HUDEP-2 (cell line): ENCODE data around the gene DNAAF1.
"Not testable (repeated sequence)": the region's sequence is repeated elsewhere in the genome, so short reads cannot be mapped to it uniquely, and the experiment has no call there.

Experiments used
- DNase-seq, 76 experiments: peaks; one replicate each; lab custom pipeline; 2025; ENCODE audit not compliant: unreplicated experiment in 76 of 76; lab: John Stamatoyannopoulos, UW

Gene DNAAF1

GRCh38 chr16:84144859-84145639 lies at the start of gene DNAAF1, which contains the start of gene HSDL1:
DNAAF1 (plus strand) TSS chr16:84145308; CDS start chr16:84145441, 133 bp downstream.
HSDL1 (minus strand) TSS chr16:84145177; CDS start chr16:84131321, 13,856 bp downstream.
- peak in 71 of 76 experiments; percentile 18 to 90 (median 79) for DNase-seq

GRCh38 chr16:84095466-84095865 lies 49.6 kb upstream of the DNAAF1 start:
- no peak for DNase-seq

- no peak for DNase-seq
Measured at GRCh38 chr16:84096447-84097005, 48.6 kb upstream of the DNAAF1 start.

GRCh38 chr16:84098939-84099338 lies 46.2 kb upstream of the DNAAF1 start:
- DNase-seq: no peak

GRCh38 chr16:84103678-84104077 lies 41.4 kb upstream of the DNAAF1 start:
- DNase-seq: no peak

GRCh38 chr16:84104231-84104630 lies 40.9 kb upstream of the DNAAF1 start:
- DNase-seq: no peak

GRCh38 chr16:84105301-84105815 lies 39.8 kb upstream of the DNAAF1 start:
- DNase-seq: no peak

- DNase-seq: no peak
Measured at GRCh38 chr16:84105948-84106740, 39.0 kb upstream of the DNAAF1 start.

GRCh38 chr16:84107921-84108320 lies 37.2 kb upstream of the DNAAF1 start:
- DNase-seq: no peak

GRCh38 chr16:84109598-84110335 lies 35.3 kb upstream of the DNAAF1 start:
- DNase-seq: no peak

- DNase-seq: no peak
Measured at GRCh38 chr16:84110527-84110926, 34.6 kb upstream of the DNAAF1 start.

GRCh38 chr16:84111525-84111924 lies 33.6 kb upstream of the DNAAF1 start:
- DNase-seq: no peak

- DNase-seq: peak in 1 of 76 experiments; percentile 2
Measured at GRCh38 chr16:84111949-84112348, 33.2 kb upstream of the DNAAF1 start.

- DNase-seq: peak in 67 of 76 experiments; percentile 4 to 73 (median 51)
Measured at GRCh38 chr16:84115919-84116719, 29.0 kb upstream of the DNAAF1 start.

GRCh38 chr16:84116720-84117493 lies 28.2 kb upstream of the DNAAF1 start, which contains the start of gene MBTPS1:
MBTPS1 (minus strand) TSS chr16:84116942; CDS start chr16:84101783, 15,159 bp downstream.
- DNase-seq: peak in 75 of 76 experiments; percentile 24 to 98 (median 94)

- DNase-seq: peak in 10 of 76 experiments; percentile 9 to 47 (median 30)
Measured at GRCh38 chr16:84117494-84117843, 27.6 kb upstream of the DNAAF1 start.

- not testable (repeated sequence) for DNase-seq
Measured at GRCh38 chr16:84118315-84118714, 26.8 kb upstream of the DNAAF1 start.

- no peak for DNase-seq
Measured at GRCh38 chr16:84119368-84119767, 25.7 kb upstream of the DNAAF1 start.

- DNase-seq: no peak
Measured at GRCh38 chr16:84120023-84120422, 25.1 kb upstream of the DNAAF1 start.
